Measurements from ENCODE around the gene SLX9.

DNA sequence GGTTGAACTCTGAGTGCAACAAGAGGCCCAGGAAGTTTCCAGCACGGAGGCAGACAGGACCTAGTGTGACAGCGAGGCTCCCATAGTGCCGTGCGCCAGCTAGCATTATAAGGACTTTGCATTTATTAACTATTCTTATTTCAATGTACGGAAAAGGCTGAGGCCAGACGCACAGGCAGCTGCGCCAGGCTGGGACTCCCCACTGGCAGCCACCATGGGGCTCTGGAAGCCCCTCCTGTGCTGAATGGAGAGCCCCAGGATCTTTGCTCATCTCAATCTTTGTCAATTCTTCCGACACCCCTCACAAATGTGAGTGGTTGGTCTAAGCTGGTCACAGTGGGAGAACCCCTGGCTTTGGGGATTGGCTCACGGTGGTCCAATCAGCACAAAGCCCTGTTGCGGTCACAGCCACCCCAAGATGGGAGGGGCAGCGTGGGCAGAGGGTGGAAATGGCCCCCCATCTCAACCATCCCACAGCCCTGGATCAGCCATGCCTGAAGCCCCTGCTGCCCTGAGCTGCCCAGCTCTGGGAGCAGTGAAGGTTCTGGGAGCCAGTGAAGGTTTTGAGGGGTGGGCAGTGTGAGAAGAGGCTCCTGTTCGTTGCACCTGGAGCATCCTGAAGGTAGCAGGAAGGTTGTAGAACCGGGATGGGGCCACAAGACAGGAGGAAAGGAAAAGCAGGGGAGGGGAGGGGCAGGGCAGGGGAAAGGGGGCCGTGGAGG, 75.1 kb downstream of the SLX9 start:
- TF ChIP-seq, protein P1, sequence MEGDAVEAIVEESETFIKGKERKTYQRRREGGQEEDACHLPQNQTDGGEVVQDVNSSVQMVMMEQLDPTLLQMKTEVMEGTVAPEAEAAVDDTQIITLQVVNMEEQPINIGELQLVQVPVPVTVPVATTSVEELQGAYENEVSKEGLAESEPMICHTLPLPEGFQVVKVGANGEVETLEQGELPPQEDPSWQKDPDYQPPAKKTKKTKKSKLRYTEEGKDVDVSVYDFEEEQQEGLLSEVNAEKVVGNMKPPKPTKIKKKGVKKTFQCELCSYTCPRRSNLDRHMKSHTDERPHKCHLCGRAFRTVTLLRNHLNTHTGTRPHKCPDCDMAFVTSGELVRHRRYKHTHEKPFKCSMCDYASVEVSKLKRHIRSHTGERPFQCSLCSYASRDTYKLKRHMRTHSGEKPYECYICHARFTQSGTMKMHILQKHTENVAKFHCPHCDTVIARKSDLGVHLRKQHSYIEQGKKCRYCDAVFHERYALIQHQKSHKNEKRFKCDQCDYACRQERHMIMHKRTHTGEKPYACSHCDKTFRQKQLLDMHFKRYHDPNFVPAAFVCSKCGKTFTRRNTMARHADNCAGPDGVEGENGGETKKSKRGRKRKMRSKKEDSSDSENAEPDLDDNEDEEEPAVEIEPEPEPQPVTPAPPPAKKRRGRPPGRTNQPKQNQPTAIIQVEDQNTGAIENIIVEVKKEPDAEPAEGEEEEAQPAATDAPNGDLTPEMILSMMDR (IDR thresholded peaks at IDR 0.05), result no peak
- TF ChIP-seq ZFX (IDR thresholded peaks at IDR 0.05; ENCODE audit: borderline replicate concordance), result no peak
